ENCODE results near the gene BICDL2.
A peak's percentile ranks its signal among the peaks of the same experiment; 100 is the strongest.

BICDL2 gene

GRCh38 chr16:3045758-3046640 lies 9.3 kb upstream of the BICDL2 start, which contains the start of gene MMP25:
Gene MMP25 (plus strand): TSS chr16:3046561. CDS start chr16:3046918, 357 bp downstream.
- Histone ChIP-seq H3K27ac (ENCODE audit: low read depth, low read length) (peak within 1 kb of the TSS; percentile 71; the same call in 1 of the 2 replicates), H3K4me3 (ENCODE audit: low read length) (peak within 1 kb of the TSS; percentile 82), H3K4me1 (ENCODE audit: insufficient read depth, low read length) (no peaks in the 10 kb centered on the region), H3K9me3 (ENCODE audit: insufficient read depth, low read depth, low read length) (no peaks in the 10 kb centered on the region), H3K36me3 (ENCODE audit: insufficient read depth, low read length) (no peaks in the 10 kb centered on the region), H3K9ac (ENCODE audit: low read depth, low read length) (peak within 1 kb of the TSS; percentile 69), H3K27me3 (ENCODE audit: insufficient read depth, low read length) (peaks cover 75% of the 10 kb centered on the region)
- WGBS: under 1% methylated on average over 84 of the region's 86 CpGs

GRCh38 chr16:3044708-3045107 lies 8.0 kb upstream of the BICDL2 start:
- no peaks in the 10 kb centered on the region for H3K36me3 ChIP-seq (ENCODE audit: insufficient read depth, low read length)
- no peak overlapping the region for H3K9ac ChIP-seq (ENCODE audit: low read depth, low read length)
- no peak overlapping the region for H3K27ac ChIP-seq (ENCODE audit: low read depth, low read length)
- peak overlapping the region; percentile 82; the same call in 1 of the 2 replicates for H3K4me3 ChIP-seq (ENCODE audit: low read length)
- peaks cover 65% of the 10 kb centered on the region for H3K27me3 ChIP-seq (ENCODE audit: insufficient read depth, low read length)
- no peaks in the 10 kb centered on the region for H3K9me3 ChIP-seq (ENCODE audit: insufficient read depth, low read depth, low read length)
- WGBS: 93% methylated on average over 5 of the region's 6 CpGs
- H3K4me1 ChIP-seq (ENCODE audit: insufficient read depth, low read length): no peaks in the 10 kb centered on the region

GRCh38 chr16:3042376-3042775 lies 5.6 kb upstream of the BICDL2 start:
- Histone ChIP-seq H3K9me3 (ENCODE audit: insufficient read depth, low read depth, low read length) (no peaks in the 10 kb centered on the region), H3K36me3 (ENCODE audit: insufficient read depth, low read length) (no peaks in the 10 kb centered on the region), H3K9ac (ENCODE audit: low read depth, low read length) (no peak overlapping the region), H3K4me3 (ENCODE audit: low read length) (no peak overlapping the region), H3K27ac (ENCODE audit: low read depth, low read length) (no peak overlapping the region), H3K27me3 (ENCODE audit: insufficient read depth, low read length) (peaks cover 67% of the 10 kb centered on the region), H3K4me1 (ENCODE audit: insufficient read depth, low read length) (peaks cover 5% of the 10 kb centered on the region; the same call in 1 of the 2 replicates)
- WGBS: 93% methylated on average over 2 of the region's 3 CpGs

GRCh38 chr16:3038896-3039295 lies 2.2 kb upstream of the BICDL2 start:
- H3K27me3 ChIP-seq (ENCODE audit: insufficient read depth, low read length): peaks cover 63% of the 10 kb centered on the region
- no peaks in the 10 kb centered on the region for H3K9me3 ChIP-seq (ENCODE audit: insufficient read depth, low read depth, low read length)
- no peak overlapping the region; the same call in 1 of the 2 replicates for H3K27ac ChIP-seq (ENCODE audit: low read depth, low read length)
- no peak overlapping the region for H3K9ac ChIP-seq (ENCODE audit: low read depth, low read length)
- 91% methylated on average over 5 of the region's 5 CpGs for WGBS
- H3K36me3 ChIP-seq (ENCODE audit: insufficient read depth, low read length): no peaks in the 10 kb centered on the region
- H3K4me1 ChIP-seq (ENCODE audit: insufficient read depth, low read length): peaks cover 5% of the 10 kb centered on the region; the same call in 1 of the 2 replicates
- no peak overlapping the region for H3K4me3 ChIP-seq (ENCODE audit: low read length)

DNA sequence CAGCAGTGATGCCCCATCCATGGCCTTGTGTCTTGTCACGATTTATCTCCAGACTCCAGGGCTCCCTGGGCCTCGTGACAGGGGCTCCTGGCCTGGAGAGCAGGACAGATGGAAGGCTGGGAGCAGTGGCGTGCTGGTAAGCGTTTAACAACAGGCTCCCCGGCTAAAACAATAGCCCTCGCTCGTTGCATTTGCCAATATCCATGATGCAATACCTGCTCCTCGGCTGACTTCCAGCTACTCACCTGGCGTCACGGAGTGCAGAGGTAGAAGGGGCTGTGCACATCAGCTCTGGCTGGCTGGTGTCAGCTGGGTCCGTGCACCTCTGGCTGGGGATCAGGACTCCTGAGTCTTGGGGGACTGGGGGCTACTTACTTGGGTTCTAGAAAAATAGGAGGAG lies 1.5 kb upstream of the BICDL2 start:
- Histone ChIP-seq H3K27ac (ENCODE audit: low read depth, low read length) (peak overlapping the region; percentile 52; the same call in 1 of the 2 replicates), H3K27me3 (ENCODE audit: insufficient read depth, low read length) (peaks cover 58% of the 10 kb centered on the region), H3K9me3 (ENCODE audit: insufficient read depth, low read depth, low read length) (no peaks in the 10 kb centered on the region), H3K9ac (ENCODE audit: low read depth, low read length) (peak overlapping the region; percentile 14; the same call in 1 of the 2 replicates), H3K36me3 (ENCODE audit: insufficient read depth, low read length) (no peaks in the 10 kb centered on the region), H3K4me1 (ENCODE audit: insufficient read depth, low read length) (peaks cover 5% of the 10 kb centered on the region; the same call in 1 of the 2 replicates), H3K4me3 (ENCODE audit: low read length) (no peak overlapping the region)
- 68% methylated on average over 11 of the region's 11 CpGs for WGBS

DNA sequence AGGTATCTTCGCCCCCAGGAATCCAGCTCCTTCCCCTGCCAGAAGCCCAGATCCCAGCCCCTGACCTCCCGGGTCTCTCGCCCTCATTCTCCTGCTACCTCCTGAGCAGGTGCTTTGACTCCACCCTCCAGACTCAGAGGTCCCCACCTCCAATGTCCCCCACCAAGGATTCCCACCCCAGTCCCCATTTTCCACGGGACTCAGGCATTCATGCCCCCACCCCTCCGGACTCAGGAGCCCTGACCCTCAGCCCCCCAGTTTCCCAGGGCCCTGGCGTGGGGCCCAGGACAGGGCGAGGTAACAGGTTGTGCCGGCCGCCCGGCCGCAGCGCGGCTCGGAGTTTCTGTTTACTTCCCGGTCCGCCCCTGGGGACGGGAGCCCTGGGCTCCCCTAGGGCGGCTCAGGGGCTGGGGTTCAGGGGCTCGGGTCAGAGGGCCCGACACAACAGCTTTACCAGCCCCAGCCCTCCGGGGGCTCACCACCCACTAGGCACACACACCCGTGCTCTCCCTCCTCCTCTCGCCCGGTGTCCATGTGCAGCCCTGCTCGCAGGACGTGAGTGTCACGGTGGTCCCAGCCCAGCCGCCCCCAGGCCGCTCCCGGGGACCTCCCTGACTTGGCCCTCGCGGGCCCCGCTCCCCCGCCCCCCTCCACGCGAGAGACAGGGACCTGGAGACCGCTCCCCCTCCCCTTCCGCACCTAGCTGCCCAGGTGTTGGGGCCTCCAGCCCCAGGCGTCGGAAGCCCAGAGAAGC lies 595 bp downstream of the BICDL2 start:
- H3K9ac ChIP-seq (ENCODE audit: low read depth, low read length): peak overlapping the region; percentile 38; the same call in 1 of the 2 replicates
- 9% methylated on average over 40 of the region's 40 CpGs for WGBS
- H3K4me3 ChIP-seq (ENCODE audit: low read length): peak overlapping the region; percentile 63
- H3K36me3 ChIP-seq (ENCODE audit: insufficient read depth, low read length): no peaks in the 10 kb centered on the region
- H3K9me3 ChIP-seq (ENCODE audit: insufficient read depth, low read depth, low read length): no peaks in the 10 kb centered on the region
- H3K4me1 ChIP-seq (ENCODE audit: insufficient read depth, low read length): peaks cover 5% of the 10 kb centered on the region; the same call in 1 of the 2 replicates
- H3K27me3 ChIP-seq (ENCODE audit: insufficient read depth, low read length): peaks cover 51% of the 10 kb centered on the region
- H3K27ac ChIP-seq (ENCODE audit: low read depth, low read length): no peak overlapping the region

DNA sequence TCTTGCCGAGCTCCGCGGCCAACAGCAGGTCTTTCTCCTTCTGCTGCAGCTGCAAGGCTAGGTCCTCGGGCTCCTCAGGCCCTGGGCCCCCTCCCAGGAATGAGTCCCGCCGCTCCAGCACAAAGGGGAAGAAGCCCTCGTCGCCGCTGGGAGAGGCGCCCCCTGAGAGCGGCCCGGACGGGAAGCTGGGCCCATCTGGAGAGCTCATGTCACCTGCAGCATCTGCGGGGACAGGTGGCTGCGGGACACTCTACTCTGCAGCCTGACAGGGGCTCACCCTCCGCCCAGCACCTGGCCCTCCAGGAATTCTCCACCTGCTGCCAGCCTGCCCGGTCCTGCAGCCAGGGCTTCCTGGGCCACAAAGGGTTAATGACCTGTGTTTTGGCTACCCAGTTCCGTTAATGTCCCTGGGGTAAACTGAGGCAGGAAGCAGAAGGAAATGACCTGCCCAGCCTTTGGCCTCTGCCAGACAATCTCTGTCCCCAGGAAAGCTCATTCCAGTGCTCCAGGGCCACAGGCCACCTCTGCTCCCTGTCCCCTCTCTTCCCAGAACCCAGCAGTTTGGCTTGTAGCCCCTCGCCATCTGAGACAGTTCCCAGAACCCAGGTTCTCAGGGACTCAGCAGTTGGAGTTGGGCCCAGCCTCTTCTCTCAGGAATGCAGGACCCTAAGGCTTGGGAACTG lies 1.3 kb downstream of the BICDL2 start:
- 63% methylated on average over 19 of the region's 19 CpGs for WGBS
- Histone ChIP-seq H3K4me3 (ENCODE audit: low read length) (peak overlapping the region; percentile 63), H3K9me3 (ENCODE audit: insufficient read depth, low read depth, low read length) (no peaks in the 10 kb centered on the region), H3K27ac (ENCODE audit: low read depth, low read length) (no peak overlapping the region), H3K9ac (ENCODE audit: low read depth, low read length) (no peak overlapping the region), H3K36me3 (ENCODE audit: insufficient read depth, low read length) (no peaks in the 10 kb centered on the region), H3K4me1 (ENCODE audit: insufficient read depth, low read length) (peaks cover 5% of the 10 kb centered on the region; the same call in 1 of the 2 replicates), H3K27me3 (ENCODE audit: insufficient read depth, low read length) (peaks cover 51% of the 10 kb centered on the region)

GRCh38 chr16:3032624-3033023 lies 4.1 kb downstream of the BICDL2 start:
- Histone ChIP-seq H3K27ac (ENCODE audit: low read depth, low read length) (no peak overlapping the region), H3K4me1 (ENCODE audit: insufficient read depth, low read length) (peaks cover 9% of the 10 kb centered on the region), H3K36me3 (ENCODE audit: insufficient read depth, low read length) (no peaks in the 10 kb centered on the region), H3K9ac (ENCODE audit: low read depth, low read length) (no peak overlapping the region), H3K27me3 (ENCODE audit: insufficient read depth, low read length) (peaks cover 53% of the 10 kb centered on the region), H3K9me3 (ENCODE audit: insufficient read depth, low read depth, low read length) (no peaks in the 10 kb centered on the region), H3K4me3 (ENCODE audit: low read length) (no peak overlapping the region)
- WGBS: 73% methylated on average over 7 of the region's 7 CpGs

DNA sequence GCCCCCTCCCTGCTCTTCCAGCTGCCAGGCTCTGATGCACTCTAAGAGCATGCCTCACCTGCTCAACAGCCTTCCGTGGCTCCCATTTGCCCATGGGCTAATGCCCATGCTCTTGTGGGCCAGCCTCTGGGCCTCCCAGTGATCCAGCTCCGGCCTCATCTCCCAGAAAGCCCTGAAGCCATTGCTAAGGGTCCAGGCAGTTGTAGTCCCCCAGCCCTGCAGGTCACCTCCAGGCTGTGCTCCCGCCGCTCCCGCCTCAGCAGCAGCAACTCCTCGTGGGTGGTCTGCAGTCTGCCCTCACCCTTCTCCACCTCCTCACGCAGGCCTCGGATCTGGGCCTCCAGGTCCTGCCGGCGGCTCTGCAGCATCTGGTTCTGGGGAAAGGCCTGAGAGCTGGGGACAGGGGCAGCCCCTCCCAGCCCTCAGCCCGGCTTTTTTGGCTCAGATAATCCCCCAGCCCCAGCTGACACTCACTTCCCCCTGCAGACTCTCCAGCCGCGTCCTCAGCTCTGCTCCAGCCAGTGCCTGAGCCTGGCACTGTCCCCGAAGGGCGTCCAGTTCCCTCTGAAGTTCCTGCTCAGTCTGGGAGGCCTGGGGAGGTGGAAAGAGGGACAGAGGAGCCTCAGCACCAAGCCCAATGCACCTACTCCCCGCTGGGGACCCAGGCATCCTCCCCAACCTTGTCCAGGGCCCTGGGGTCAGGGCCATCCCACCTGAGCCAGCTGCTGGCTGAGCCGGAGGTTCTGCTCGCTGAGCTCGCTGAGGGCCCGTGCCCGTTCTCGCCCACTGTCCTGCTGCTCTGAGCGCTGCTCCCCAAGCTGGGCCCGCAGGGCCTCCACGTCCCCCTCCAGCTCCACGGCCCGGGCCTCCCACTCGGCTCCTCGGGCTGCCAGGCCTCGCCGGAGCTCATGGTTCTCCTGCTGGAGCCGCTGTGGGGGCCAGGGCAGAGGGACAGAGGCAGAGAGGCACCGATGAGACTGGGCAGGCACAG lies 6.2 kb downstream of the BICDL2 start:
- Histone ChIP-seq H3K4me3 (ENCODE audit: low read length) (no peak overlapping the region), H3K36me3 (ENCODE audit: insufficient read depth, low read length) (peaks cover 17% of the 10 kb centered on the region), H3K27ac (ENCODE audit: low read depth, low read length) (no peak overlapping the region), H3K4me1 (ENCODE audit: insufficient read depth, low read length) (peaks cover 11% of the 10 kb centered on the region), H3K27me3 (ENCODE audit: insufficient read depth, low read length) (peaks cover 32% of the 10 kb centered on the region), H3K9me3 (ENCODE audit: insufficient read depth, low read depth, low read length) (no peaks in the 10 kb centered on the region), H3K9ac (ENCODE audit: low read depth, low read length) (no peak overlapping the region)
- 89% methylated on average over 33 of the region's 33 CpGs for WGBS
